Femur (tissue), 1 donor: ENCODE results near the gene TRIM38.
"Not testable (repeated sequence)": the region's sequence is repeated elsewhere in the genome, so short reads cannot be mapped to it uniquely, and the experiment has no call there.

Source experiments
- DNase-seq: peaks from one replicate; pipeline ENCODE4 v3.0.0-alpha.2; 2017

The TRIM38 gene

GRCh38 chr6:25962149-25963127, at the start of gene TRIM38:
TSS of gene TRIM38 (plus strand) at chr6:25962802. CDS start at chr6:25966523, 3,721 bp downstream.
- DNase-seq = peak; percentile 88

- no peak for DNase-seq
These were observed 48.9 kb upstream of the TRIM38 start for GRCh38 chr6:25913741-25914140.

GRCh38 chr6:25916330-25916729, 46.3 kb upstream of the TRIM38 start:
- no peak for DNase-seq

GRCh38 chr6:25916789-25917490, 45.7 kb upstream of the TRIM38 start:
- no peak for DNase-seq

GRCh38 chr6:25918083-25918683, 44.4 kb upstream of the TRIM38 start:
- DNase-seq = no peak

- no peak for DNase-seq
These were observed 42.9 kb upstream of the TRIM38 start for GRCh38 chr6:25919657-25920056.

- no peak for DNase-seq
These were observed 40.9 kb upstream of the TRIM38 start for GRCh38 chr6:25921525-25922203.

- no peak for DNase-seq
These were observed 40.3 kb upstream of the TRIM38 start for GRCh38 chr6:25922301-25922700.

- DNase-seq = no peak
These were observed 36.7 kb upstream of the TRIM38 start for GRCh38 chr6:25925876-25926275.

GRCh38 chr6:25927178-25927577, 35.4 kb upstream of the TRIM38 start:
- no peak for DNase-seq

GRCh38 chr6:25927756-25928216, 34.8 kb upstream of the TRIM38 start:
- no peak for DNase-seq

- DNase-seq = no peak
These were observed 33.9 kb upstream of the TRIM38 start for GRCh38 chr6:25928562-25929324.

GRCh38 chr6:25929785-25930184, 32.8 kb upstream of the TRIM38 start:
- not testable (repeated sequence) for DNase-seq

- no peak for DNase-seq
These were observed 31.8 kb upstream of the TRIM38 start, which contains the start of gene SLC17A2 for GRCh38 chr6:25930532-25931410. TSS of gene SLC17A2 (minus strand) at chr6:25930691. CDS start at chr6:25925796, 4,895 bp downstream.

- DNase-seq = no peak
These were observed 31.2 kb upstream of the TRIM38 start for GRCh38 chr6:25931411-25931709.

GRCh38 chr6:25934156-25934555, 28.4 kb upstream of the TRIM38 start:
- DNase-seq = no peak

GRCh38 chr6:25934735-25935313, 27.8 kb upstream of the TRIM38 start:
- DNase-seq = no peak

- DNase-seq = no peak
These were observed 26.6 kb upstream of the TRIM38 start for GRCh38 chr6:25935953-25936352.

GRCh38 chr6:25939593-25939992, 23.0 kb upstream of the TRIM38 start:
- DNase-seq = no peak

- no peak for DNase-seq
These were observed 19.9 kb upstream of the TRIM38 start for GRCh38 chr6:25942561-25943147.
